Measurements from ENCODE around the gene CPXM1.

The CPXM1 gene

GRCh38 chr20:2763186-2763585 is 37.2 kb downstream of the CPXM1 start:
- TF ChIP-seq CTCF (conservative IDR thresholded peaks at IDR 0.05; ENCODE audit: low read length), result no peak
- TF ChIP-seq EZH2phosphoT487 (IDR thresholded peaks at IDR 0.05; ENCODE audit: borderline replicate concordance), result no peak
- no peaks in the 10 kb centered on the region for H3K79me2 ChIP-seq (ENCODE audit: insufficient read depth, low read length)
- no peak overlapping the region for H2AFZ ChIP-seq (ENCODE audit: low read length)
- H3K9ac ChIP-seq (ENCODE audit: low read depth, low read length, poor library complexity, severe bottlenecking), result no peak overlapping the region
- no peaks in the 10 kb centered on the region for H3K27me3 ChIP-seq (ENCODE audit: insufficient read depth, low read length, poor library complexity, severe bottlenecking)
- no peak overlapping the region for H3K4me3 ChIP-seq (ENCODE audit: low read length, poor library complexity, severe bottlenecking)
- H3K4me1 ChIP-seq (ENCODE audit: insufficient read depth, low read length, poor library complexity, severe bottlenecking), result peaks cover 6% of the 10 kb centered on the region
- H3K9me3 ChIP-seq (ENCODE audit: insufficient read depth, low read depth, low read length), result no peaks in the 10 kb centered on the region
- no peak overlapping the region for H3K4me2 ChIP-seq (ENCODE audit: low read depth, low read length, poor library complexity, severe bottlenecking)
- H3F3A ChIP-seq (ENCODE audit: low read depth), result no peaks in the 10 kb centered on the region
- no peaks in the 10 kb centered on the region for H4K20me1 ChIP-seq (ENCODE audit: insufficient read depth, low read length, poor library complexity, severe bottlenecking)
- H3K36me3 ChIP-seq (ENCODE audit: insufficient read depth, low read length), result no peaks in the 10 kb centered on the region
- H3K9me2 ChIP-seq (replicated peaks; ENCODE audit: low read depth, low read length), result no peaks in the 10 kb centered on the region

GRCh38 chr20:2762578-2763131 is 37.8 kb downstream of the CPXM1 start:
- Histone ChIP-seq H3K79me2 (ENCODE audit: insufficient read depth, low read length) (no peaks in the 10 kb centered on the region), H3K9me2 (replicated peaks; ENCODE audit: low read depth, low read length) (no peaks in the 10 kb centered on the region), H3K27me3 (ENCODE audit: insufficient read depth, low read length, poor library complexity, severe bottlenecking) (no peaks in the 10 kb centered on the region), H3K4me3 (ENCODE audit: low read length, poor library complexity, severe bottlenecking) (no peak overlapping the region), H3K4me1 (ENCODE audit: insufficient read depth, low read length, poor library complexity, severe bottlenecking) (peaks cover 6% of the 10 kb centered on the region), H3F3A (ENCODE audit: low read depth) (no peaks in the 10 kb centered on the region), H3K4me2 (ENCODE audit: low read depth, low read length, poor library complexity, severe bottlenecking) (no peak overlapping the region), H3K9ac (ENCODE audit: low read depth, low read length, poor library complexity, severe bottlenecking) (no peak overlapping the region), H3K9me3 (ENCODE audit: insufficient read depth, low read depth, low read length) (no peaks in the 10 kb centered on the region), H2AFZ (ENCODE audit: low read length) (no peak overlapping the region), H3K36me3 (ENCODE audit: insufficient read depth, low read length) (no peaks in the 10 kb centered on the region), H4K20me1 (ENCODE audit: insufficient read depth, low read length, poor library complexity, severe bottlenecking) (no peaks in the 10 kb centered on the region)
- TF ChIP-seq EZH2phosphoT487 (IDR thresholded peaks at IDR 0.05; ENCODE audit: borderline replicate concordance) (no peak), CTCF (conservative IDR thresholded peaks at IDR 0.05; ENCODE audit: low read length) (no peak)

GRCh38 chr20:2761885-2762284 is 38.5 kb downstream of the CPXM1 start:
- Histone ChIP-seq H3K27me3 (ENCODE audit: insufficient read depth, low read length, poor library complexity, severe bottlenecking) (no peaks in the 10 kb centered on the region), H3K79me2 (ENCODE audit: insufficient read depth, low read length) (no peaks in the 10 kb centered on the region), H3K9me2 (replicated peaks; ENCODE audit: low read depth, low read length) (no peaks in the 10 kb centered on the region), H4K20me1 (ENCODE audit: insufficient read depth, low read length, poor library complexity, severe bottlenecking) (no peaks in the 10 kb centered on the region), H3K9ac (ENCODE audit: low read depth, low read length, poor library complexity, severe bottlenecking) (no peak overlapping the region), H2AFZ (ENCODE audit: low read length) (no peak overlapping the region), H3F3A (ENCODE audit: low read depth) (no peaks in the 10 kb centered on the region), H3K4me2 (ENCODE audit: low read depth, low read length, poor library complexity, severe bottlenecking) (no peak overlapping the region), H3K4me3 (ENCODE audit: low read length, poor library complexity, severe bottlenecking) (no peak overlapping the region), H3K4me1 (ENCODE audit: insufficient read depth, low read length, poor library complexity, severe bottlenecking) (peaks cover 6% of the 10 kb centered on the region), H3K36me3 (ENCODE audit: insufficient read depth, low read length) (no peaks in the 10 kb centered on the region), H3K9me3 (ENCODE audit: insufficient read depth, low read depth, low read length) (no peaks in the 10 kb centered on the region)
- TF ChIP-seq CTCF (conservative IDR thresholded peaks at IDR 0.05; ENCODE audit: low read length), result no peak
- TF ChIP-seq EZH2phosphoT487 (IDR thresholded peaks at IDR 0.05; ENCODE audit: borderline replicate concordance), result no peak

Data from Loucy (cell line).